Body of pancreas (tissue), 4 donors: ENCODE data around the gene HLA-DQB2. TPM values are rescaled to one million over a fixed set of nuclear protein-coding genes. Genes with fewer than 3 reads are reported as not detected.

Experiments used
- ATAC-seq: fragments of 150-250 bp; one replicate; pipeline ENCODE4 v1.9.1; 2016
- DNase-seq, 4 donors: peaks; one replicate each; pipeline ENCODE4 v3.0.0-alpha.2; 2019
- H3K27ac ChIP-seq, 4 donors: fragments of 200-600 bp; sonication (generic); 1 replicate in 3 of 4; 2 replicates in 1 of 4; pipeline versions ENCODE4 v1.5.1 to v1.6.1; 2016 to 2019; ENCODE audit warnings: mild to moderate bottlenecking in 1 of 4, mixed read lengths in 1 of 4, moderate library complexity in 1 of 4
- H3K27me3 ChIP-seq, 2 donors: fragments of 200-600 bp; sonication (generic); one replicate each; pipeline ENCODE4 v1.6.0; 2016; ENCODE audit warnings: mild to moderate bottlenecking in 1 of 2
- H3K36me3 ChIP-seq, 2 donors: fragments of 200-600 bp; sonication (generic); replicated peaks in 1 of 2; 2 replicates each; pipeline ENCODE4 v1.5.1; 2016; ENCODE audit warnings: low read depth in 2 of 2; ENCODE audit not compliant: insufficient read depth in 1 of 2
- H3K4me1 ChIP-seq: fragments of 200-600 bp; sonication (generic); one replicate; pipeline ENCODE4 v1.6.0; 2016
- H3K4me3 ChIP-seq, 2 donors: fragments of 200-600 bp; sonication (generic); 1 replicate in 1 of 2; 2 replicates in 1 of 2; pipeline ENCODE4 v1.5.1; 2016 to 2019
- H3K9me3 ChIP-seq, 3 donors: fragments of 200-600 bp; sonication (generic); 1 replicate in 2 of 3; 2 replicates in 1 of 3; pipeline ENCODE4 v1.5.1; 2016
- POLR2A ChIP-seq, 3 donors: fragments of 450-650 bp; IDR thresholded peaks; one replicate each; pipeline ENCODE4 v1.6.1; 2016; ENCODE audit warnings: antibody characterized with exemption in 3 of 3, mild to moderate bottlenecking in 2 of 3
- WGBS, 2 donors: methylation state at CpG; one replicate each; pipeline ENCODE4 v1.1.5; 2017; 5-methylcytosine and 5-hydroxymethylcytosine counted together
- intact Hi-C: fragments of 100-400 bp; cut with DNase I; formaldehyde crosslinking; loops from one replicate; pipeline ENCODE4 v1.15.1; 2023
- total RNA-seq, 2 donors: library from RNA; depleted of rRNA; stranded (reverse); fragments of >200 nt; gene quantifications; one replicate each; pipeline ENCODE4 v1.1.0, GENCODE V29; 2016
- TF ChIP-seq, protein P1 (sequence below), 7 experiments: fragments of 450-650 bp in 4 of 7; fragments of 200-600 bp in 3 of 7; sonication (generic) in 3 of 7; IDR thresholded peaks; one replicate each; pipeline ENCODE4 v1.5.1; 2016 to 2019; ENCODE audit warnings: antibody characterized with exemption in 7 of 7

Gene HLA-DQB2
- total RNA-seq, 2 donors from 2014 or later, result not detected

DNA sequence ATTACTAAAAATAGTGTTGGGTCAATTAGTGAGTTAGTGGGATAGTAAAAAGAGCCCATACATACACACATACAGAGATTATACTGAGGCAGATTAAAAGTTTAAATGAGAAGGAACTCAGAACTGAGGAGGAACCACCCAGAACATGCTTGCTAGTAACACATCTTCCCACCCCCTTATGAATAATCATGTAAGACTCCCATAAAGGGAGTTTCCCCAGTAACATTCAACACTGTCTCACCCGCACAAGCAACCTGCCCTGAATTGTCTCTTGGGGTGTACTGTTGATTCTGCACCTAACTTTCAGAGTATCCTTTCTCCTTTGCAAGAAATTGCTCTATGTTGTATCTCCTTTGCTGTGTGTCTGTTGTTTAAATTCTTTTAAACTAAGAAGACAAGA is 11.1 kb upstream of the HLA-DQB2 start:
- Histone ChIP-seq H3K4me3 (no peak overlapping the region), H3K27me3 (no peaks in the 10 kb centered on the region), H3K9me3 (no peaks in the 10 kb centered on the region), H3K27ac (no peak overlapping the region), H3K4me1 (no peaks in the 10 kb centered on the region), H3K36me3 (no peaks in the 10 kb centered on the region)
- intact Hi-C loops, result no loop called here
- DNase-seq (no peak), ATAC-seq (no peak)
- TF ChIP-seq, protein P1, sequence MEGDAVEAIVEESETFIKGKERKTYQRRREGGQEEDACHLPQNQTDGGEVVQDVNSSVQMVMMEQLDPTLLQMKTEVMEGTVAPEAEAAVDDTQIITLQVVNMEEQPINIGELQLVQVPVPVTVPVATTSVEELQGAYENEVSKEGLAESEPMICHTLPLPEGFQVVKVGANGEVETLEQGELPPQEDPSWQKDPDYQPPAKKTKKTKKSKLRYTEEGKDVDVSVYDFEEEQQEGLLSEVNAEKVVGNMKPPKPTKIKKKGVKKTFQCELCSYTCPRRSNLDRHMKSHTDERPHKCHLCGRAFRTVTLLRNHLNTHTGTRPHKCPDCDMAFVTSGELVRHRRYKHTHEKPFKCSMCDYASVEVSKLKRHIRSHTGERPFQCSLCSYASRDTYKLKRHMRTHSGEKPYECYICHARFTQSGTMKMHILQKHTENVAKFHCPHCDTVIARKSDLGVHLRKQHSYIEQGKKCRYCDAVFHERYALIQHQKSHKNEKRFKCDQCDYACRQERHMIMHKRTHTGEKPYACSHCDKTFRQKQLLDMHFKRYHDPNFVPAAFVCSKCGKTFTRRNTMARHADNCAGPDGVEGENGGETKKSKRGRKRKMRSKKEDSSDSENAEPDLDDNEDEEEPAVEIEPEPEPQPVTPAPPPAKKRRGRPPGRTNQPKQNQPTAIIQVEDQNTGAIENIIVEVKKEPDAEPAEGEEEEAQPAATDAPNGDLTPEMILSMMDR (IDR thresholded peaks at IDR 0.05), result no peak
- no peak for TF ChIP-seq POLR2A (IDR thresholded peaks at IDR 0.05)
- WGBS, 2 donors, result 63 to 93% methylated on average over 1 of the region's 1 CpG

DNA sequence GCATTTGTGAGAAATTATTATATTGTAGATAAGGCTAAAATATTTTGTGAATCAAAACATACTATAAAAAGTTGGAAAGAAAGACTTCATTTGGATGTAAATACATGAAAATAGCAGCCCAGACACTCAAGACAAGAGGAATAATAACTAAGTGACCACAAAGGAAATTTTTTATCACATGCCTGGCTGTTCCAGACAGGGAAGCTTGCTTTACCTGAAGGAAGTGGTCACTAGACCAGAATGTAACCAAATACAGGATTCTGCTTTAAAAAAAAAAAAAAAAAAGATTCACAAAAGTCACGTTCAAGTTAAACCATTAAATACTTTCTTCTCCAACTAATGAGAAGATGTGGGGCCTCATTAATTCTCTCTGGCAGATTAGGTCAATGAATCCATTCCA is 9.3 kb upstream of the HLA-DQB2 start:
- intact Hi-C loops, result no loop called here
- Histone ChIP-seq H3K36me3 (no peaks in the 10 kb centered on the region), H3K4me3 (no peak overlapping the region), H3K27me3 (no peaks in the 10 kb centered on the region), H3K4me1 (no peaks in the 10 kb centered on the region), H3K27ac (no peak overlapping the region), H3K9me3 (no peaks in the 10 kb centered on the region)
- ATAC-seq, result no peak
- 21 to 24% methylated on average over 1 of the region's 1 CpG for WGBS, 2 donors
- no peak for DNase-seq
- TF ChIP-seq, protein P1 (IDR thresholded peaks at IDR 0.05), result no peak
- no peak for TF ChIP-seq POLR2A (IDR thresholded peaks at IDR 0.05)

- TF ChIP-seq, protein P1 (IDR thresholded peaks at IDR 0.05), result no peak
- no peak for TF ChIP-seq POLR2A (IDR thresholded peaks at IDR 0.05)
- H3K27me3 ChIP-seq, result no peaks in the 10 kb centered on the region
- no peaks in the 10 kb centered on the region for H3K4me1 ChIP-seq
- ATAC-seq (no peak), DNase-seq (no peak)
- no peak overlapping the region for H3K27ac ChIP-seq
- H3K36me3 ChIP-seq, result no peaks in the 10 kb centered on the region
- no peaks in the 10 kb centered on the region for H3K9me3 ChIP-seq
- no peak overlapping the region for H3K4me3 ChIP-seq
- 11 to 13% methylated on average over 1 of the region's 1 CpG for WGBS, 2 donors
- intact Hi-C loops, result no loop called here
Measured at GRCh38 chr6:32764048-32764447, 716 bp upstream of the HLA-DQB2 start.

DNA sequence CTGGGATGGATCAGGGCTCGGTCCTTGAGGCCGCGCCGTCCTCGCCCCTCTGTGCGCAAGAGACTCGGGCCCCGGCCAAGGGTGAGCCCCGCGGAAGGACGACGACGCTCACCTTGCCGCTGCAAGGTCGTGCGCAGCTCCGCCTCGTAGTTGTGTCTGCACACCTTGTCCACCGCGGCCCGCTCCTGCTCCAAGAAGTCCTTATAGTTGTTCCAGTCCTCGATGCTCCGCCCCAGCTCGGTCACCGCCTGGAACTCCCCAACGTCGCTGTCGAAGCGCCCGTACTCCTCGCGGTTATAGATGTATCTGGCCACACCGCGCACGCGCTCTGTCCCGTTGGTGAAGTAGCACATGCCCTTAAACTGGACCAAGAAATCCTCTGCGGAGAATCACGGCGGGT is 1.8 kb downstream of the HLA-DQB2 start:
- 58 to 65% methylated on average over 34 to 39 of the region's 40 CpGs for WGBS, 2 donors
- no peak overlapping the region for H3K4me3 ChIP-seq
- no peaks in the 10 kb centered on the region for H3K9me3 ChIP-seq
- intact Hi-C loops, result no loop called here
- no peaks in the 10 kb centered on the region for H3K27me3 ChIP-seq
- DNase-seq, result no peak
- no peak overlapping the region for H3K27ac ChIP-seq
- TF ChIP-seq, protein P1 (IDR thresholded peaks at IDR 0.05), result no peak
- no peak for TF ChIP-seq POLR2A (IDR thresholded peaks at IDR 0.05)
- H3K36me3 ChIP-seq, result no peaks in the 10 kb centered on the region
- no peaks in the 10 kb centered on the region for H3K4me1 ChIP-seq
- no peak for ATAC-seq

- Histone ChIP-seq H3K9me3 (no peaks in the 10 kb centered on the region), H3K36me3 (no peaks in the 10 kb centered on the region), H3K27ac (no peak overlapping the region), H3K4me3 (no peak overlapping the region), H3K27me3 (no peaks in the 10 kb centered on the region), H3K4me1 (no peaks in the 10 kb centered on the region)
- ATAC-seq (peak; percentile 47), DNase-seq (no peak)
- 62 to 68% methylated on average over 16 of the region's 16 CpGs for WGBS, 2 donors
- intact Hi-C loops, result no loop called here
- no peak for TF ChIP-seq POLR2A (IDR thresholded peaks at IDR 0.05)
- TF ChIP-seq, protein P1 (IDR thresholded peaks at IDR 0.05), result no peak
Measured at GRCh38 chr6:32761072-32761471, 2.3 kb downstream of the HLA-DQB2 start.
